Brain microvascular endothelial cell (primary cell): ENCODE measurements around the gene ENTPD8.
"Not testable (repeated sequence)": the region's sequence is repeated elsewhere in the genome, so short reads cannot be mapped to it uniquely, and the experiment has no call there.

Experiments
- DNase-seq: peaks from one replicate; pipeline ENCODE4 v3.0.0-alpha.2; 2020
- H3K27ac ChIP-seq: fragments of 250-450 bp; sonication (Bioruptor Pico); 2 replicates; pipeline ENCODE4 v1.5.1; 2020; ENCODE audit warnings: mild to moderate bottlenecking, moderate library complexity
- H3K27me3 ChIP-seq: fragments of 250-450 bp; sonication (Bioruptor Pico); replicated peaks from 2 replicates; pipeline ENCODE4 v1.5.1; 2020; ENCODE audit warnings: mild to moderate bottlenecking
- H3K36me3 ChIP-seq: fragments of 250-450 bp; sonication (Bioruptor Pico); replicated peaks from 2 replicates; pipeline ENCODE4 v1.5.1; 2020; ENCODE audit warnings: mild to moderate bottlenecking
- H3K4me3 ChIP-seq: 2 replicates; pipeline ENCODE4 v1.5.1; 2011; ENCODE audit warnings: low read depth, mild to moderate bottlenecking, control low read depth, low read length, moderate library complexity
- in situ Hi-C: cut with HindIII; loops from 2 replicates; pipeline ENCODE4 v1.10.0; 2017; ENCODE audit warnings: low sequenced_read_pairs, low pct_ligation_motif_present
- TF ChIP-seq, protein P1 (sequence below): IDR thresholded peaks from 2 replicates; pipeline ENCODE4 v1.5.1; 2011; ENCODE audit warnings: low read depth, mild to moderate bottlenecking, moderate library complexity, low read length, control low read depth, inconsistent platforms; ENCODE audit errors: missing control alignments

ENTPD8 gene

DNA sequence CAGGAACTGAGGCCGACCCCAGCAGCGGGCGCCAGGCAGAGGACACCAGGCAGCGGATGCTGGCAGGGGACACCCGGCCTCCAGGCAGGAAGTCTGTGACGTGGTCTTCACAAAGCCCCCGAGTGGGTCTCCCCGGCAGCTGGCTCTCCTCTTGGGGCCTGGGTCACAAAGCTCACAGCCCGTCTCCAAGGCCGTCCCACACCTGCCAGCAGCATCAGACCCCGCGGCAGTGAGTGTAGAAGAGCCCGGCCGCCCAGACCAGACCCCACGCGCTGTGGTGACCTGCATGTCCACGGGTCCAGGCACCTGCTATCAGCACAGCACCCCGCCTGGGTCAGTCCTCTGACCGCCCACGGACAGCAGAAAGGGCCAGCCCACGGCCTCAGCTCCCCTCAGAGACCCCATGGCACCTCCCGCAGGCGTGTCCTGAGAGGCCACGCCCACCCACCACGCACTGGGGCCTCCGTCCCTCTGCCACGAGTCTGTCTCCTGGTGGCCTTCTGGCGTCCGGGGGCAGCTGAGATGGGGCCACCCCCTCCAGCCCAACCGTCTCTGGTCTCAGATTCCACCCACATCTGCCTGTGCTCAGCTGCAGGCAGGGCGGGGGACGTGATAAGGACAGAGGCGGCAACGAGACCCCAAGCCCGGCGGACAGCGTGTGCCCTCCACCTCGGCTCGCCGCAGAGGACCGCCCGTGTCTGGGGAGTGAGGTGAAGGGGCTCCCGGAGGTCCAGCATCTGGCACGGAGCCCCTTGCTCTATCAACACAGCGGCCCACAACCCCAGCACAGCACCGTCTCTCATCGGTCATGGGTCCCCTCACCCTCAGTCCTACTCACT lies 52.3 kb downstream of the ENTPD8 start:
- Histone ChIP-seq H3K4me3 (no peak overlapping the region), H3K27me3 (no peaks in the 10 kb centered on the region), H3K36me3 (no peaks in the 10 kb centered on the region), H3K27ac (no peak overlapping the region)
- DNase-seq, result no peak
- TF ChIP-seq, protein P1, sequence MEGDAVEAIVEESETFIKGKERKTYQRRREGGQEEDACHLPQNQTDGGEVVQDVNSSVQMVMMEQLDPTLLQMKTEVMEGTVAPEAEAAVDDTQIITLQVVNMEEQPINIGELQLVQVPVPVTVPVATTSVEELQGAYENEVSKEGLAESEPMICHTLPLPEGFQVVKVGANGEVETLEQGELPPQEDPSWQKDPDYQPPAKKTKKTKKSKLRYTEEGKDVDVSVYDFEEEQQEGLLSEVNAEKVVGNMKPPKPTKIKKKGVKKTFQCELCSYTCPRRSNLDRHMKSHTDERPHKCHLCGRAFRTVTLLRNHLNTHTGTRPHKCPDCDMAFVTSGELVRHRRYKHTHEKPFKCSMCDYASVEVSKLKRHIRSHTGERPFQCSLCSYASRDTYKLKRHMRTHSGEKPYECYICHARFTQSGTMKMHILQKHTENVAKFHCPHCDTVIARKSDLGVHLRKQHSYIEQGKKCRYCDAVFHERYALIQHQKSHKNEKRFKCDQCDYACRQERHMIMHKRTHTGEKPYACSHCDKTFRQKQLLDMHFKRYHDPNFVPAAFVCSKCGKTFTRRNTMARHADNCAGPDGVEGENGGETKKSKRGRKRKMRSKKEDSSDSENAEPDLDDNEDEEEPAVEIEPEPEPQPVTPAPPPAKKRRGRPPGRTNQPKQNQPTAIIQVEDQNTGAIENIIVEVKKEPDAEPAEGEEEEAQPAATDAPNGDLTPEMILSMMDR, result no peak
- in situ Hi-C loops, result no loop called here

DNA sequence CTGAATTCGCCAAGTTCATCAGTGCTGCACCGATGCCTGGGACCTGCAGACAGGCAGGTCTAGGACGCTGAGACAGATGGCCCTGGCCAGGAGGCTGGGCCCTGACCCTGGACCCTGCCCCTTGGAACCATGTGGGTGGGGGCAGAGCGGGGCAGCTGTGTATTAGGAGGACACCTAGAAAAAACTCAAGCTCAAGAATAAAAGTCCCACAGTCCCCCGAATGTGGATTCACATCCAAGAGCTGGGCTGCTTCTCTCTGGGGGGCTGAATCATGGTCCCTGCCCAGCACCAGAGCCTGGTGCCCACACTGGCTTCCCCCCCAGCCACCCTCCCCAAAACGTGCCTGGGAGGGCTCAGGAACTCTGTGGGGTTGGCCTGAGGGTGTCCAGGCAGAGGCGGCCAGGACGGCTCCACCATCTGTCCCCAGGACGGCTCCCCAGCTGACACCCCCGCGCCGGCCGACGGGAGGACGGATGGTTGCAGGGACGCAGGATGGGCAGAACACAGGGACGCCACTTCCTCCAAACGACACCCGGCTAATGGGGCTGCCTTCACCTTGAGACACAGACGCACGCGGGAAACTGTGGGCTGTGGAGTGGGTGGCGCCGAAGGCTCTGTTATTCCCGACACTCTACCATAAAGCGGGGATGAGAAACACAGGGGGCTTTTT lies 53.1 kb downstream of the ENTPD8 start:
- in situ Hi-C loops, result no loop called here
- Histone ChIP-seq H3K27ac (no peak overlapping the region), H3K27me3 (no peaks in the 10 kb centered on the region), H3K4me3 (no peak overlapping the region), H3K36me3 (no peaks in the 10 kb centered on the region)
- no peak for DNase-seq
- TF ChIP-seq, protein P1, result no peak

DNA sequence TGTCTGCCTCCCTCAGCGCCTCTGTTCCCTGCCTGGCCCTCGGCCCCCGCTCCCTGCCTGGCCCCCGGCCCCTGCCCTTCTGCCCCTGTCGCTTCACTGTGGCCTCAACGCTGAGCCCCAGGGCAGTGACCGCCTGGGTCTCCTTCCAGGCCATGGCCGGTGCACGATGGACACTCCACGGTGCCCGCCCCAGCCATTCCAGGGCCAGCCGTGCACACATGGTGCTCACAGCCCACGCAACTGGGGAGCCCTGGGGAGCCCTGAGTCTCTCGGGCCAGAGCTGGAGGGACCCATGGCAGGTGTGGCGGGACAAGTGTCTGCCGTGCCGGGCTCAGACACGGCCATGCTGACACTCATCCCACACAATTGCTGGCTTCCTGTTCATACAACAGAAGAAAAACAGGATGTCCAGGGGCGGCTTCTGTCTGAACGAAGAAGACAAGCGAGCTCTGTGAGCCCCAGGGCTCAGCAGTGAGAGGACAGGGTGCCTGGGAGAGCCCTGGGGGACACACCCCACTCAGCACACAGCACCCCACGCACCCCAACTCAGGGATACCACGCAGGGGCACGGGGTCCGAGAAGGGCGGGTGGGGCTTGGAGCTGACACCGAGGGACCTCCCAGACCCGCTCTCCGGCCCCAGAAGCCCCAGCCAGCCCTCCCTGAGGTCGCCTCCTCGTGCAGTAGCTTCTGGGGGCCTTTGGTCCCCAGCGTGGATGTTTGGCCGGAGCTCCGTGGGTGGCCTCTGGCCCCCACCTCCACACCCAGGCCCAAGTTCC lies 53.9 kb downstream of the ENTPD8 start:
- no peak for DNase-seq
- H3K36me3 ChIP-seq, result no peaks in the 10 kb centered on the region
- no peak overlapping the region for H3K27ac ChIP-seq
- H3K4me3 ChIP-seq, result no peak overlapping the region
- no peaks in the 10 kb centered on the region for H3K27me3 ChIP-seq
- in situ Hi-C loops, result no loop called here
- TF ChIP-seq, protein P1, result no peak

DNA sequence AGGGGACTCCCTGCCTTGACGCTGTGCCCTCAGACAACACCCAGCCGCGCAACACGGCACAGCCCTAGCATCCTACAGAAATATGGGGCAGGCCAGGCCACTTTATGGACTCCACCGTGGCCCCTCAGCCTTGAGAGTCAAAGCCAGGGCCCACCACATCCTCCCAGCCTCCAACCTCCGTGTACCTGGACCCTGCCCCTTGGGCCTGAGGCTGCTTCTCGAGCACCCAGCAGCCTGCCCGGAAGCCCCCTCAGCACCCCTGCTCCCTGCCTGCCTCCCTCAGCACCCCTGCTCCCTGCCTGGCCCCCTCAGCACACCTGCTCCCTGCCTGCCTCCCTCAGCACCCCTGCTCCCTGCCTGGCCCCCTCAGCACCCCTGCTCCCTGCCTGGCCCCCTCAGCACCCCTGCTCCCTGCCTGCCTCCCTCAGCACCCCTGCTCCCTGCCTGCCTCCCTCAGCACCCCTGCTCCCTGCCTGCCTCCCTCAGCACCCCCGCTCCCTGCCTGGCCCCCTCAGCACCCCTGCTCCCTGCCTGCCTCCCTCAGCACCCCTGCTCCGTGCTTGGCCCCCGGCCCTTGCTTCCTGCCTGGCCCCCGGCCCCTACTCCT lies 54.5 kb downstream of the ENTPD8 start:
- H3K36me3 ChIP-seq, in situ Hi-C loops, H3K27ac ChIP-seq, H3K4me3 ChIP-seq, H3K27me3 ChIP-seq, DNase-seq: not testable (repeated sequence)

DNA sequence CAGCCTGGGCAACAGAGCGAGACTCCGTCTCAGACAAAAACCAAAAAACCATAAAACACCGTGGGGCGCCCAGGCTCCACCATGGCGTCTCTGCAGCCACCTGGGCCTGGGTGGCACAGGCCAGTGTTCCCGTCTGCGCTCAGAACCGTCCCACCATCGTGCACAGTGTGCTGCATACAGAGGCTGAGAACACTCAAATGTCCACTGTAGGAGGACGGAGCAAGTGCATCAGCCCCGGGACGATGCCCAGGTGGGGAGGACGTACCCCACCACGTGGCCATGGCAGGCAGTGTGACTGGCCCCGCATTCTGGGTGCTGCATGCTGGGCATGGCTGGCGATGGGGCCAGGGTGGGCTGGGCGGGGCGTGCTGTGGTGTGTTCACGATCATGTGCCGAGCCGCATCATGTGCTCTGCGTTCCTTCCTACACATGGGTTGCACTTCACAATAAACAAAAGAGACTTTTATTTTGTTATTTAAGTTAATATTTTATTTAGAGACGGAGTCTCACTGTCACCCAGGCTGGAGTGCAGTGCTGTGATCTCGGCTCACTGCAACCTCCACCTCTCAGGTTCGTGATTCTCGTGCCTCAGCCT lies 56.0 kb downstream of the ENTPD8 start:
- TF ChIP-seq, protein P1, result no peak
- no peaks in the 10 kb centered on the region for H3K36me3 ChIP-seq
- H3K27me3 ChIP-seq, result no peaks in the 10 kb centered on the region
- in situ Hi-C loops, result no loop called here
- no peak for DNase-seq
- no peak overlapping the region for H3K4me3 ChIP-seq
- no peak overlapping the region for H3K27ac ChIP-seq
